Osteoblast (primary cell): Measurements from ENCODE around the gene RAD21L1. TPM values are rescaled to one million over a fixed set of nuclear protein-coding genes. Genes with fewer than 3 reads are reported as not detected.

Experiments used
- DNase-seq: peaks from one replicate; pipeline ENCODE4 v3.0.0; 2011; ENCODE audit warnings: low spot score, mixed read lengths; ENCODE audit not compliant: insufficient read length; ENCODE audit errors: missing footprints
- H2AFZ ChIP-seq: 2 replicates; pipeline ENCODE4 v1.6.0; 2011; ENCODE audit warnings: mild to moderate bottlenecking, low read length
- H3K27ac ChIP-seq: 2 replicates; pipeline ENCODE4 v1.5.1; 2011; ENCODE audit warnings: mild to moderate bottlenecking, low read depth, low read length, moderate library complexity
- H3K27me3 ChIP-seq: 2 replicates; pipeline ENCODE4 v1.6.0; 2012; ENCODE audit warnings: mild to moderate bottlenecking, control low read depth, inconsistent platforms, low read length, moderate library complexity; ENCODE audit not compliant: insufficient read depth
- H3K36me3 ChIP-seq: 2 replicates; pipeline ENCODE4 v1.5.1; 2011; ENCODE audit warnings: mild to moderate bottlenecking, low read length, control low read depth, moderate library complexity; ENCODE audit not compliant: insufficient read depth
- H3K4me1 ChIP-seq: 2 replicates; pipeline ENCODE4 v1.5.1; 2011; ENCODE audit warnings: mild to moderate bottlenecking, low read length, control low read depth, moderate library complexity; ENCODE audit not compliant: insufficient read depth
- H3K4me2 ChIP-seq: 2 replicates; pipeline ENCODE4 v1.6.0; 2011; ENCODE audit warnings: mild to moderate bottlenecking, low read length; ENCODE audit not compliant: insufficient read depth
- H3K4me3 ChIP-seq: fragments of 200-600 bp; sonication (generic); 3 replicates; pipeline ENCODE4 v1.5.1; 2012; ENCODE audit warnings: mild to moderate bottlenecking, low read length, inconsistent platforms; ENCODE audit not compliant: insufficient read depth
- H3K79me2 ChIP-seq: 2 replicates; pipeline ENCODE4 v1.6.0; 2012; ENCODE audit warnings: mild to moderate bottlenecking, low read length, control low read depth, inconsistent platforms; ENCODE audit not compliant: insufficient read depth
- H3K9me3 ChIP-seq: 2 replicates; pipeline ENCODE4 v1.5.1; 2011; ENCODE audit warnings: low read depth, low read length, control low read depth
- H4K20me1 ChIP-seq: 2 replicates; pipeline ENCODE4 v1.6.0; 2012; ENCODE audit warnings: mild to moderate bottlenecking, low read length, control low read depth; ENCODE audit not compliant: insufficient read depth
- total RNA-seq: library from RNA; depleted of rRNA; stranded (reverse); fragments of >200 nt; gene quantifications from 2 replicates; pipeline ENCODE4 v1.2.3, GENCODE V29; 2012
- TF ChIP-seq, protein P1 (sequence below): IDR thresholded peaks from 2 replicates; pipeline ENCODE4 v1.5.1; 2011; ENCODE audit warnings: mild to moderate bottlenecking, low read depth, low read length, moderate library complexity; ENCODE audit errors: extremely low read depth

Gene RAD21L1
- total RNA-seq, 1 donor = not detected

DNA sequence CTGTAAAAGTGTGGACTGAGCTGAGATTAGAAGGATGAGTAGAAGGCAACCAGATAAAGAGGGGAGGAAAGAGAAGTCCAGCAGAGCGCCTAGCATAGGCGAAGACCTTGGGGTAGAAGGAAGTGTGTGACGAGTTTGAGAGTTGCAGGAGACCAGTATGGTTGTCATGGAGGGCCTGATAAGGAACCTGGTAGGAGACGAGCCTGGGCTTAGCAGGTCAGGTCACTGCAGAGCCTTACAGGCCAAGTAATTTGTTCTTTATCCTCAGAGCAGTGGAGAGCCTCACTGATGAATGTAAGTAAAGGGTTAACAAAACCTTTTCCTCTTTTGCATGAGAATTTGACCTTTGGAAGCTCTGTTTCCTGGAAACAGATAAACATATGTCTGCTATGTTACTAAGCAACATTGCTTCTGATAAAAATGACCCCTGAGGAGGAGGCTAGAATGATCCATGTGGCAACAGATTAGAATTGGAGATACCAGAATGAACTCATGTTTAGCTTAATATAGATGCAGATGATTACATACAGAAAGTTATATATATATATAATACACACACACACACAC is 38.2 kb upstream of the RAD21L1 start:
- H3K27ac ChIP-seq = no peak overlapping the region
- no peaks in the 10 kb centered on the region for H3K79me2 ChIP-seq
- H3K9me3 ChIP-seq = no peaks in the 10 kb centered on the region
- TF ChIP-seq, protein P1, sequence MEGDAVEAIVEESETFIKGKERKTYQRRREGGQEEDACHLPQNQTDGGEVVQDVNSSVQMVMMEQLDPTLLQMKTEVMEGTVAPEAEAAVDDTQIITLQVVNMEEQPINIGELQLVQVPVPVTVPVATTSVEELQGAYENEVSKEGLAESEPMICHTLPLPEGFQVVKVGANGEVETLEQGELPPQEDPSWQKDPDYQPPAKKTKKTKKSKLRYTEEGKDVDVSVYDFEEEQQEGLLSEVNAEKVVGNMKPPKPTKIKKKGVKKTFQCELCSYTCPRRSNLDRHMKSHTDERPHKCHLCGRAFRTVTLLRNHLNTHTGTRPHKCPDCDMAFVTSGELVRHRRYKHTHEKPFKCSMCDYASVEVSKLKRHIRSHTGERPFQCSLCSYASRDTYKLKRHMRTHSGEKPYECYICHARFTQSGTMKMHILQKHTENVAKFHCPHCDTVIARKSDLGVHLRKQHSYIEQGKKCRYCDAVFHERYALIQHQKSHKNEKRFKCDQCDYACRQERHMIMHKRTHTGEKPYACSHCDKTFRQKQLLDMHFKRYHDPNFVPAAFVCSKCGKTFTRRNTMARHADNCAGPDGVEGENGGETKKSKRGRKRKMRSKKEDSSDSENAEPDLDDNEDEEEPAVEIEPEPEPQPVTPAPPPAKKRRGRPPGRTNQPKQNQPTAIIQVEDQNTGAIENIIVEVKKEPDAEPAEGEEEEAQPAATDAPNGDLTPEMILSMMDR = no peak
- no peak overlapping the region for H3K4me2 ChIP-seq
- H3K4me1 ChIP-seq = no peaks in the 10 kb centered on the region
- H3K4me3 ChIP-seq = no peak overlapping the region
- no peak overlapping the region for H2AFZ ChIP-seq
- peaks cover 52% of the 10 kb centered on the region for H3K27me3 ChIP-seq
- no peak for DNase-seq
- H3K36me3 ChIP-seq = no peaks in the 10 kb centered on the region
- H4K20me1 ChIP-seq = no peaks in the 10 kb centered on the region

DNA sequence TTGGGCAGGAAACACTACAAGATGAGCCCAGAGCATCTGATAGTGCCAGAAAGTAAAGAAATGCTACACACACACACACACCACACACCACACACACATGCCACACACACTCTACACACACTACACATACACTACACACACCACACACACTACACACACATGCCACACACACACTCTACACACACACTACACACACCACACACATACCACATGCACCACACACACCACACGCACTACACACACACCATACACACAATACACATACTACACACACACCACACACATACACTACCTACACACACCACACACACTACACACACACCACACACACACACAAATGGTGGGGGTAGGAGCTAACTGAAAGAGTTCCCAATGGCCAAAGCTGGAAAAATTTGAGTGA is 37.5 kb upstream of the RAD21L1 start:
- H3K4me1 ChIP-seq = no peaks in the 10 kb centered on the region
- peaks cover 50% of the 10 kb centered on the region for H3K27me3 ChIP-seq
- H3K27ac ChIP-seq = no peak overlapping the region

DNA sequence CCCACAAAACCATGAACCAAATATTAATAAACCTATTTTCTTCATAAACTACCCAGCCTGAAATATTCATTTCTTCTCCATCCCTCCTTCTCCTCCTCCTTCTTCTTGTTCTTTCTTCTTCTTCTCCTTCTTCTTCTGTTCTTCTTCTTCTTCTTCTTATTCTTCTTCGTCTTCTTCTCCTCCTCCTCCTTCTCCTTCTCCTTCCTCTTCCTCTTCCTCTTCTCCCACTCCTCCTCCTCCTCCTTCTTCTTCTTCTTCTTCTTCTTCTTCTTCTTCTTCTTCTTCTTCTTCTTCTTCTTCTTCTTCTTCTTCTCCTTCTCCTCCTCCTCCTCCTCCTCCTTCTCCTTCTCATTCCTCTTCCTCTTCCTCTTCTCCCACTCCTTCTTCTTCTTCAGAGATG is 36.0 kb upstream of the RAD21L1 start:
- Histone ChIP-seq H3K4me1 (no peaks in the 10 kb centered on the region), H3K9me3 (no peaks in the 10 kb centered on the region), H2AFZ (no peak overlapping the region), H3K79me2 (no peaks in the 10 kb centered on the region), H3K4me3 (no peak overlapping the region), H3K27me3 (peaks cover 39% of the 10 kb centered on the region), H4K20me1 (no peaks in the 10 kb centered on the region), H3K27ac (no peak overlapping the region), H3K4me2 (no peak overlapping the region), H3K36me3 (no peaks in the 10 kb centered on the region)
- TF ChIP-seq, protein P1 = no peak
- no peak for DNase-seq

More for the DNA sequence above, 37.5 kb upstream of the RAD21L1 start:
- no peaks in the 10 kb centered on the region for H3K9me3 ChIP-seq
- no peaks in the 10 kb centered on the region for H3K79me2 ChIP-seq
- no peak overlapping the region for H2AFZ ChIP-seq
- no peaks in the 10 kb centered on the region for H4K20me1 ChIP-seq
- H3K4me3 ChIP-seq = no peak overlapping the region
- H3K36me3 ChIP-seq = no peaks in the 10 kb centered on the region
- TF ChIP-seq, protein P1 = no peak
- DNase-seq = no peak
- H3K4me2 ChIP-seq = no peak overlapping the region

DNA sequence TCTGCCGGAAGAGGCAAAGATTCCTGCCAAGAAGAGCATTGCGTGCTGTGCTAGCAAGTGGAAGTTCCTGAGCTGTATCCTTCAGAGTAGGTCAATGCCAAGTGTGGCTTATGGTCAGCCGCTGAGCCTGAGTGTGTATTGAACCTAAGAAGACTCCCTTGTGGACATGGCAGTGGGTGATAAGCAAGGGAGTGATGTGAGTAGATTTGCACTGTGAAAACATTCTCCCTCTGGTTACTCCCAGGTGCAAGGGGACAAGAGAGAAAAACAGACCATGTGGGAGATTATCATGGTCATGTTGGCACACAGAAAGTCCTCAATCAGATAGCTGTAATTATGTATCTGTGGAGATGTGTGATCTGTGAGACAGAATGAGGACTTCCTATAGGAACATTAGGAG is 35.0 kb upstream of the RAD21L1 start:
- Histone ChIP-seq H3K79me2 (no peaks in the 10 kb centered on the region), H3K9me3 (no peaks in the 10 kb centered on the region), H3K4me2 (no peak overlapping the region), H3K4me3 (no peak overlapping the region), H3K4me1 (no peaks in the 10 kb centered on the region), H2AFZ (no peak overlapping the region), H4K20me1 (no peaks in the 10 kb centered on the region), H3K36me3 (no peaks in the 10 kb centered on the region), H3K27me3 (peaks cover 37% of the 10 kb centered on the region), H3K27ac (no peak overlapping the region)
- TF ChIP-seq, protein P1 = no peak
- DNase-seq = no peak
